OCI-LY3 (cell line): ENCODE data around the gene UGP2.
"Not testable (repeated sequence)": the region's sequence is repeated elsewhere in the genome, so short reads cannot be mapped to it uniquely, and the experiment has no call there.

Experiments
- H2AFZ ChIP-seq: fragments of 200-600, 300-600 bp; shearing (Covaris generic); 2 replicates; pipeline ENCODE4 v1.6.0; 2014; ENCODE audit warnings: antibody characterized with exemption, low read depth, low read length
- H3K27ac ChIP-seq: fragments of 200-600, 300-600 bp; sonication (generic); 2 replicates; pipeline ENCODE4 v1.5.1; 2014; ENCODE audit warnings: mild to moderate bottlenecking, low read length, moderate library complexity, mixed read lengths
- H3K27me3 ChIP-seq: fragments of 200-600, 300-600 bp; sonication (generic); 2 replicates; pipeline ENCODE4 v1.6.1; 2014; ENCODE audit warnings: low read depth, low read length, mixed read lengths
- H3K36me3 ChIP-seq: fragments of 200-600, 300-600 bp; sonication (generic); replicated peaks from 2 replicates; pipeline ENCODE3; 2014; ENCODE audit warnings: low read depth, low read length, mixed read lengths
- H3K4me1 ChIP-seq: fragments of 300-600, 200-600 bp; sonication (generic); 2 replicates; pipeline ENCODE4 v1.6.1; 2014; ENCODE audit warnings: low read length, mixed read lengths
- H3K4me2 ChIP-seq: fragments of 200-600, 300-600 bp; sonication (generic); 2 replicates; pipeline ENCODE4 v1.6.1; 2014; ENCODE audit warnings: low read length, mixed read lengths
- H3K4me3 ChIP-seq: fragments of 300-600, 200-600 bp; sonication (generic); 2 replicates; pipeline ENCODE4 v1.5.1; 2014; ENCODE audit warnings: antibody characterized with exemption, mild to moderate bottlenecking, low read length, moderate library complexity
- H3K79me2 ChIP-seq: fragments of 300-600, 200-600 bp; shearing (Covaris generic); 2 replicates; pipeline ENCODE4 v1.6.1; 2014; ENCODE audit warnings: mild to moderate bottlenecking, low read length, mixed read lengths
- H3K9ac ChIP-seq: fragments of 300-600, 200-600 bp; shearing (Covaris generic); 2 replicates; pipeline ENCODE4 v1.6.0; 2014; ENCODE audit warnings: mild to moderate bottlenecking, low read length, moderate library complexity
- H3K9me3 ChIP-seq: fragments of 200-600, 300-600 bp; shearing (Covaris generic); 2 replicates; pipeline ENCODE4 v1.6.1; 2014; ENCODE audit warnings: low read length, mixed read lengths; ENCODE audit not compliant: insufficient read depth
- H4K20me1 ChIP-seq: fragments of 200-600, 300-600 bp; sonication (generic); 2 replicates; pipeline ENCODE4 v1.6.1; 2016; ENCODE audit warnings: low read length, mixed read lengths; ENCODE audit not compliant: insufficient read depth
- EZH2phosphoT487 ChIP-seq: fragments of 200-600 bp; shearing (Covaris generic); IDR thresholded peaks from 2 replicates; pipeline ENCODE4 v1.6.1; 2018; ENCODE audit warnings: antibody characterized with exemption, mixed run types, low read depth
- TF ChIP-seq, protein P1 (sequence below): fragments of 200-600, 300-600 bp; sonication (generic); IDR thresholded peaks from 2 replicates; pipeline ENCODE4 v1.5.1; 2014; ENCODE audit warnings: antibody characterized with exemption, low read length, low read depth

The UGP2 gene

GRCh38 chr2:63843791-63844190 lies 2.1 kb downstream of the UGP2 start:
- Histone ChIP-seq H3K27ac (no peak overlapping the region), H3K4me1 (peaks cover 15% of the 10 kb centered on the region), H3K36me3 (peaks cover 3% of the 10 kb centered on the region), H3K4me2 (no peak overlapping the region), H2AFZ (no peak overlapping the region), H3K79me2 (peaks cover 72% of the 10 kb centered on the region), H4K20me1 (peaks cover 22% of the 10 kb centered on the region), H3K4me3 (no peak overlapping the region), H3K27me3 (no peaks in the 10 kb centered on the region), H3K9me3 (no peaks in the 10 kb centered on the region), H3K9ac (no peak overlapping the region)
- no peak for TF ChIP-seq EZH2phosphoT487
- TF ChIP-seq, protein P1, sequence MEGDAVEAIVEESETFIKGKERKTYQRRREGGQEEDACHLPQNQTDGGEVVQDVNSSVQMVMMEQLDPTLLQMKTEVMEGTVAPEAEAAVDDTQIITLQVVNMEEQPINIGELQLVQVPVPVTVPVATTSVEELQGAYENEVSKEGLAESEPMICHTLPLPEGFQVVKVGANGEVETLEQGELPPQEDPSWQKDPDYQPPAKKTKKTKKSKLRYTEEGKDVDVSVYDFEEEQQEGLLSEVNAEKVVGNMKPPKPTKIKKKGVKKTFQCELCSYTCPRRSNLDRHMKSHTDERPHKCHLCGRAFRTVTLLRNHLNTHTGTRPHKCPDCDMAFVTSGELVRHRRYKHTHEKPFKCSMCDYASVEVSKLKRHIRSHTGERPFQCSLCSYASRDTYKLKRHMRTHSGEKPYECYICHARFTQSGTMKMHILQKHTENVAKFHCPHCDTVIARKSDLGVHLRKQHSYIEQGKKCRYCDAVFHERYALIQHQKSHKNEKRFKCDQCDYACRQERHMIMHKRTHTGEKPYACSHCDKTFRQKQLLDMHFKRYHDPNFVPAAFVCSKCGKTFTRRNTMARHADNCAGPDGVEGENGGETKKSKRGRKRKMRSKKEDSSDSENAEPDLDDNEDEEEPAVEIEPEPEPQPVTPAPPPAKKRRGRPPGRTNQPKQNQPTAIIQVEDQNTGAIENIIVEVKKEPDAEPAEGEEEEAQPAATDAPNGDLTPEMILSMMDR: no peak

DNA sequence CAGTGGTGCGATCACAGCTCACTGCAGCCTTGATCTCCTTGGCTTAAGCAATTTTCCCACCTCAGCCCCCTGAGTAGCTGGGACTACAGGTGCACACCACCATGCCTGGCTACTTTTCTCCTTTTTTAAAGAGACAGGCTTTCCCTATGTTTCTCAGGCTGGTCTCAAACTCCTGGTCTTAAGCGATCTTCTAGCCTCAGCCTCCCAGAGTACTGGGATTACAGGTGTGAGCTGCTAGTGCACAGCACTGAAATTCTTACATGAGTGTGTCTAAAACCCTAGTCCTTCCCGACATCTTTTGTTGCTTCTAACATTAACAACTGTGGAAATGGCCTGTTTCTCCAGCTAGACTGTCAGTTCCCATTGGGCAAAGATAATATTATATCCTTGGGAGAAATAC lies 2.9 kb downstream of the UGP2 start:
- H3K79me2 ChIP-seq: peaks cover 79% of the 10 kb centered on the region
- H4K20me1 ChIP-seq: peaks cover 28% of the 10 kb centered on the region
- H3K4me2 ChIP-seq: no peak overlapping the region
- no peaks in the 10 kb centered on the region for H3K27me3 ChIP-seq
- no peak for TF ChIP-seq EZH2phosphoT487
- TF ChIP-seq, protein P1: no peak
- no peaks in the 10 kb centered on the region for H3K9me3 ChIP-seq
- H3K4me3 ChIP-seq: no peak overlapping the region
- peaks cover 3% of the 10 kb centered on the region for H3K36me3 ChIP-seq
- peaks cover 14% of the 10 kb centered on the region for H3K4me1 ChIP-seq
- H3K27ac ChIP-seq: no peak overlapping the region
- no peak overlapping the region for H3K9ac ChIP-seq
- no peak overlapping the region for H2AFZ ChIP-seq

GRCh38 chr2:63845866-63846265 lies 4.2 kb downstream of the UGP2 start:
- TF ChIP-seq, protein P1: no peak
- TF ChIP-seq EZH2phosphoT487: no peak
- H3K27ac ChIP-seq: no peak overlapping the region
- H3K9ac ChIP-seq: no peak overlapping the region
- H3K4me1 ChIP-seq: peaks cover 8% of the 10 kb centered on the region
- H3K9me3 ChIP-seq: no peaks in the 10 kb centered on the region
- H3K79me2 ChIP-seq: peaks cover 90% of the 10 kb centered on the region
- H2AFZ ChIP-seq: no peak overlapping the region
- no peaks in the 10 kb centered on the region for H3K27me3 ChIP-seq
- H3K4me3 ChIP-seq: no peak overlapping the region
- H3K4me2 ChIP-seq: no peak overlapping the region
- H4K20me1 ChIP-seq: peaks cover 34% of the 10 kb centered on the region
- H3K36me3 ChIP-seq: peaks cover 3% of the 10 kb centered on the region

- Histone ChIP-seq H3K36me3 (peaks cover 3% of the 10 kb centered on the region), H3K4me3 (no peak overlapping the region), H3K27me3 (no peaks in the 10 kb centered on the region), H2AFZ (no peak overlapping the region), H3K9me3 (no peaks in the 10 kb centered on the region), H3K79me2 (peaks cover 88% of the 10 kb centered on the region), H3K4me1 (peaks cover 8% of the 10 kb centered on the region), H3K9ac (no peak overlapping the region), H3K4me2 (no peak overlapping the region), H4K20me1 (peaks cover 34% of the 10 kb centered on the region), H3K27ac (no peak overlapping the region)
- TF ChIP-seq, protein P1: no peak
- no peak for TF ChIP-seq EZH2phosphoT487
These were observed 4.8 kb downstream of the UGP2 start for GRCh38 chr2:63846487-63846886.

- not testable (repeated sequence) for H3K9ac ChIP-seq, H3K27ac ChIP-seq, H3K36me3 ChIP-seq, H2AFZ ChIP-seq, H3K9me3 ChIP-seq, H3K4me2 ChIP-seq, H3K27me3 ChIP-seq, H3K4me1 ChIP-seq, H3K4me3 ChIP-seq
- H4K20me1 ChIP-seq: peaks cover 33% of the 10 kb centered on the region
- H3K79me2 ChIP-seq: peaks cover 88% of the 10 kb centered on the region
These were observed 5.9 kb downstream of the UGP2 start for GRCh38 chr2:63847571-63847970.
